GM04504 (cell line): Measurements from ENCODE around the gene CHD9NB.

Experiments used
- DNase-seq: peaks from one replicate; pipeline ENCODE4 v3.0.0-alpha.2; 2012; ENCODE audit warnings: low read depth

CHD9NB gene

DNA sequence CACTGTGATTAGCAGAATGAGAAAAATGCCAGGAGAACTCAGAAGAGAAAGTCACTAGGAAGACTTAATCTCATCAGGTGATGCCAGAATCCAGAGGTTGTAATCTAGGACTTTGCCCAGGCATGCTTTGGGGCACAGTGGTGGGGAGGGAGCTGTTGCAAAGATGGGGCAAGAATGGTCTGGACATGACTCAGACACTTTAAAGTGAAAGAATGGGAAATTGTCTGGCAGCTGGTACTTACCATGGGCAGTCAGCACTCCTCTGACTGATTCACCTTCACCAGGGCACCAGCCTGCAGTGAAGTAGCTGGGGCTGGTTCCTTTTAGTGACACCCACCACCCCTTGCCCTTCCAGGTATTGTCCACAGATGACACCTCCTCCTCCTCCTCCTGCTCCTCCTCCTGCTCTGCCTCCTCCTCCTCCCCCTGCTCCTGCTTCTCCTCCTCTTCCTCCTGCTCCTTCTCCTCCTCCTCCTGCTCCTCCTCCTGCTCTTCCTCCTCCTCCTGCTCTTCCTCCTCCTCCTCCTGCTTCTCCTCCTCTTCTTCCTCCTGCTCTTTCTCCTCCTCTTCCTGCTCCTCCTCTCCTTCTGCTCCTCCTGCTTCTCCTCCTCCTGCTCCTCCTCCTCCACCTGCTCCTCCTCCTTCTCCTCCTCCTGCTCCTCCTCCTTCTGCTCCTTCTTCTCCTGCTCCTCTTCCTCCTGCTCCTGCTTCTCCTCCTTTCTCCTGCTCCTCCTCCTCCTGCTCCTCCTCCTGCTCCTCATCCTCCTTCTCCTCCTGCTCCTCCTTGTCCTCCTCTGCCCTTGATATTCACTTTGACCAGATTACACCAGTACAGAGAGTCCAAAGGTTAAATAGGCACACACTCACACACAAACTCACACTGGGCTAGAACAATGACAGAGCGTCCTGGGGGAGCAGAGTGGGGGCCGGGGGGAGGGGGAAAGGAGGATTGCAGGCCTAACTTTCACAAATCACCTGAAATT lies at the start of gene CHD9NB:
Gene CHD9NB, minus strand, starts transcription at position 379 of the 983 bp plus-strand sequence. CDS start 8,739 bp downstream, outside the sequence.
- peak; percentile 82 for DNase-seq

DNA sequence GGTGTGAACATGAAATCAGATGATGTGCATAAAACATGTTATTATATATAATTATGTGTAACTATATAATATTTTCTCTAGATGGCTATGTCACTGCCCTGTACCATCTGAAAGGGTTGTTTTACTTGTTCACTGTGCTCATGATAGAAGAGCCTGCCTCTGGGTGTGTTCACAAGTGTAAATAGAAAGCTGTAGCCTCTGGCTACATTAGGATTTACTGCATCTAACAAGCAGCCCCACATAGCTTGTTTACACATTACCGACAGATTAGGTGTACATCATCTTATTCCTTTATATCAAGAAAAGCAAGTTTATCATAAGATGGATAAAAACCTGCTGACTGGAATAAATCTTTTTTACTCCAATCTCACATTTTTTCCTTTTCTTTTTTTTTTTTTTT lies 48.2 kb upstream of the CHD9NB start:
- no peak for DNase-seq

DNA sequence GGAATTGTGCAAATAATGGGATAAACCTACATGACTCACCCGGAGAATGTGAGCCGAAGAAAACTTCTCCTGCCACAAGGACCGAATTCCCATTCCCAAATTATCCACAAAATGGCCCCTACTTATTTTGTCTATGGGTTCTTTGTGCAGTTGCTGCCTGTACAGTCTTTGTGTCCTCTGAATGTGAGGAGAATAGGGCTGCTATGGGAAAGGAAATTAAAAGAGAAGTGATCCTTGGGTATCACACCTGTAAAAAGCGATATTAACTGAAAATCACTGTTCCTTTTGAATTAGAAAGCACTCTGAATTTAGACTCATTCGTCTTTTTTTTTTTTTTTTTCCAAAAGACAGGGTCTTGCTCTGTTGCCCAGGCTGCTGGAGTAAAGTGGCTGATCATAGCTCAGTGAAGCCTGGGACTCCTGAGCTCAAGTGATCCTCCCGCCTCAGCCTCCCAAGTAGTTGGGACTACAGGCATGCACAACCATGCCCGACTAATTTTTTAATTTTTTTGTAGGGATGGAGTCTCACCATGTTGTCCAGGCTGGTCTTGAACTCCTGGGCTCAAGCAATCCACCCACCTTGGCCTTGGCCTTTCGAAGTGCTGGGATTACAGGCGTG lies 47.5 kb upstream of the CHD9NB start:
- no peak for DNase-seq

DNA sequence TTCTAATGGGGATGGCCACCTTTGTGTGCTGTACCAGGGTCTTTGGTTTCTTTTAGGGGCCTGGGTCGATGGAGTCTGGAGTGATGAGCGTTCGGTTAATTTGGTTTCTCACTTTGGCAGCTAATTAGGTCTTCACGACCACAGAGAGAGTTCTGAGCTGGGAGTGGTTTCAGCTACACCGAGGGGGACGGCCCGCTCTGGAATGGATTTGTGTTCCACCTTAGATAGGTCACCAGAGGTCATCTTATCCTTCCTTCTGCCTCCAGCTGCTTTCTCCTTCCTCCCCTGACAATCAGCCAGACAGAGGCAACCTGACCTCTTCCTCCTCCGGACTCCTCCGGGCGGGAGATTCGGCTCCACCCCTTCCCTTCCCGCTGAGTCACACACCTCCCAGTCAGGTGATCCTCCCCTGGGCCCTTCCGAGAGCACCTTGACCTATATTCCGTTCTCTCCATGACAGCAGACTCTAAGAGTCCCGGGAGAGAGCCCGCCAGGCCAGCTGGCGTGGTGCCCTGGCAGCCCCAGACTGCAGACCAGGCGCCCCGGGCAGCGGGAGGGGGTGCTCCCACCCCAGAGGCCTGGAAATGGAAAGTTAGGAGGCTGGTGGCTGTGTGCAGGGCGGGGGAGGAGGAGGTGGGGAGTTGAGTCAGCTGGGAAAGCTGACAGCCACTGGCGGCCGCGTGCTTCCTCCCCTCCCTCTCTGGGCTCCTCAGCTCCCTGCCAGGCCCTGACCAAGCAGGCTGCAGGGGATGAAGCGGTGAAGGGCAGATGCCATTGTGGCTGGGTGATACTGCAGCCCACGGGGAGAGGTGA lies 46.8 kb upstream of the CHD9NB start:
- DNase-seq, result peak; percentile 70

DNA sequence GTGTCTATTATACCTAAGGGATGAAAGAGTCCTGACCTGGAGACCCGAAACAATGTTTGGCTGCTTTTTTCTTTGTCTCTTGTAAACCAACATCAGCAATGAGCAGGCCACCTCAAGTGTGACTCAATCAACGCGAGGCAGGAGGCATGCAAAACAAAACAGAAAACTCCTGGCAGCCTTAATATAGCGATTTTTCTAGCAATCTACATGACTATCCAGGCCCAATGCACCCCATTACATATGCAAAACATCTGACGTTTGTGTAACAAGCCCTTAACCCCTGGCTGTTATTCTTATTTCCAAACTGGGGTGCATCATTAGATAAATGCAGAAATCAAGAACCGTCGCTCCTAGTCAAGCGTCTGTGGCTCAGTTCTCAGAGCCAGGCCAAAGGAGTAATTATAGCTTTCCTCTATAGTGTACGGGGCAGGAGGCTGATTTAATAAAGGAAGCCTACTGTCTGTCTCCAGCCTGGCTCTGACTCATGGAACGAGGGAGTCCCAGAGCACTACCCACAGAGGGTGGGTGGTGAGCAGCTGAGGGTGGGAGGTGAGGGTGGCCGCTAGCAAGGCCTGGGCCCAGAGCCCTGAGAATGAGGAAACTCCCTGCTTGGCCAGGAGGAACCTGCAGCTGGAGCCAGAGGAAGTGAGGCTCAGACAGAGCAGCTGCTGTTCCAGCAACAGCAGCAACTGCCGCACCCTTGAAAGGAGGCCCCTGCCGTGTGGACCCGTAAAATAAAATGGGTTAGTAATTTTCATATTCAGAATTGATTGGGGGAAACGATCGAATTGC lies 46.0 kb upstream of the CHD9NB start:
- DNase-seq, result peak; percentile 81

DNA sequence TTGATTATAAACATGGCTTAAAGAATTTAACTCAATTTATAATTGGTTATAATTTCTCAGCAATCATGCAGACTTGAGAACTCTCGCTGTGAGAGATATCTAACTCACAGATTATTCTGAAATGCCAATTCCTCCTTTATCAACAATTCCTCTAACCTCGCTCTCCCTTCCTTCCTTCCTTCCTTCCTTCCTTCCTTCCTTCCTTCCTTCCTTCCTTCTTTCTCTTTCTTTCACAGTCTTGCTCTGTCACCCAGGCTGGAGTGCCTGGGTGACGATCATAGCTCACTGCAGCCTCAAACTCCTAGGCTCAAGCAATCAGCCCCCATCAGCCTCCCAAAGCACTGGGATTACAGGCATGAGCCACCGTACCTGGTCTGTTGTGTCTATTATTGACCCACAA lies 44.5 kb upstream of the CHD9NB start:
- DNase-seq, result no peak

DNA sequence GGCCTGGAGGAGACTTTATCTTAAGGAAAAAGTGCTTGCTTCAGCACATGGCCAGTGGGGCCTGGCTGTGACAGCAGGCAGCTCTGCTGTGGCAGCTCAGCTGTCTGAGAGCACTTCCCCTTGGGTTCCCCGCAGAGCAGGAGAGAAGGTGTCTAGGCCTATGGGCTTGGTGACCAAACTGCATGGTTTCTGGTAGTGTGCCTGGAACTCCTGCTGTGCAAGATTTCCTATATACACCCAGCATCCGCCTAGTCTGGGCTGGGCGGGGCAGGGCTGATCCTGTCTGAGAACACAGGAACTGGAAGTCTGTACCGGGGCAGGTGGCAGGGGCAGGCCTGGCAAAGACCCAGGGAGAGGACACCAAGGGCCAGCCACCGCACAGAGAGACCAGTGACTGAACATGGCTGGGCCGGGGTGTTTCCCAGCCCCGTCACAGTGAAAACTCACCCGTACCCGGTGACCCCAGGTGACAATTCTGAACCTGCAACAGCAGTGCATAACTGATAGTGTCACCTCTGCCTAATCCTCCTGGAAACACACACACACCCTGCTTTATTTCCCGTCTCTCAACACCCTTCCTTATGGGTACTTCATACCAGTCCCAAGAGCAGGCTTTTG lies 41.4 kb upstream of the CHD9NB start:
- no peak for DNase-seq

DNA sequence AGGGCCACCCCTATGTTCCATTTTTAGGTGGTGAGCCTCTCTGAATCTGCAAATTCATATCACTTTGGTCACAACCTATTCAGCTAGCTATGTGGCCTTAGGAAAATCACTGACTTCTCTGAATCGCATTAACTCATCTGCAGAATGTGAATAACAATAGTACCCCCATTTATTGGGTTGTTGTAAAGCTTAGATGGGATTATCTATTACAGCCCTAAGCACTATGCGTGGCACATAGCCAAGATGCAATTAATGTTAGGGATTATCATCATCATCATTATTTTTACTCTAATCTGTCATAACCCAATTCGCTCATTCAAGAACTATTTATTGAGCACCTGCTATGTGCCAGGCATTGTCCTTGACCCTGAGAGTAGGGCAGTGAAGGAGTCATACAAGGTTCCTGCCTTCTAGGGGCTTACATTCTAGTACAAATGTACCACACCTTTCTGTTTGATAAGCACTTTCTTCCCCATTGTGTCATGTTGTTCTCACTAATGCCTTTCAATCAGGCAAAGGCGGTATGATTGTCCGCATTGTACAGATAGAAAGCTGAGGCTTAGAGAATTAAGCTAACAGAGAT lies 40.6 kb upstream of the CHD9NB start:
- no peak for DNase-seq

DNA sequence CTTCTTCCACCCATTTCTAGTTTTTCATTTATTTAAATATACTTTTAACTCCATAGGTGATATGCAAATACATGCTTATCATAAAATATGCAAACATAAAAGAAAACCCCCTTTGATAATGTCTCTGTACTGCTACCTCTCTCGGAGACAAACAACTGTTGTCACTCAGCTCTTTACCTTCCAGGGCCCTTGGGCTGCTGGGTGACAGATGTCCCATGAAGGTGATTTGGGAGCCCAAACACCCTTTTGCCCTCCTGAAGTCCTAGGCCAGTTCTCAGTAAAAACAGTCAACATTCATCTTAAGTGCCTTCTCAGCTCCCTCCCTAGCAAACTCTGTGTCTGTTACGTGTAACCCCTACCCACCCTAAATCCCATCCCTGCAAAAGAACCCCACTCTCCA lies 39.6 kb upstream of the CHD9NB start:
- DNase-seq, result no peak

DNA sequence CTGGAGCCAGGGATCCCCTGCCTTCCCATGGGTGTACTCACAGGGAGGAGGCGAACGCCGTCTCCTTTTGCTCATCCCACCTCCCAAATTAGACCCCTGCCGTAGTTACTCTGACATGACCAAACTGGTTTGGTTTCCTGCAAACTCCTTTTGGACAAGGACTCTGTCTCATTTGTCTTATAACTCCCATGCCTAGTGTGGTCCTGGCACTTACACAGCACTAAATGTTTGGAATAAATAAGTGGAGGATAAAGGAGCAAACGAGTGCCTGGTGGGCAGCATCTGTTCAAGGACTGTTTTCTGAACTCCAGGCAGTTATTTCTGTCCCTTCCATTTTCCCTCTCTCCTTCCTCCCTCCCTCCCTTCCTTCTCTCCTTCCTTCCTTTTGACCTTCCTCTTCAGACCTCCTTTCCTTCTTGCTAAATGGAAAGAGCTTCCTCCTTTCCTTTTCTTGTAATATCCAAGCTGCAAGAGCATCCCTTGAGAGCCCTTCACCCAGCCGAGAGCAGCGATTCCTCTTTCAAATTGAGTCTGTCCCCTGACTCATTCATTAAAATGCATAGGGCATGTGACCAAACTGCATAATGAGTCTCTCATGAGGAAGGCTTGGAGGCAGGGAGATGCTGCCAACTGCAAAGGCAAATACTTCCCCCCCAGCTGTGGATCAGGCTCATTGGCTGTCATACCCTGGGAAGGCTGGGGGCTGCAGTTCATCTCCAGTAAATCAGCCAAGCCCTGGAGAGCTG lies 38.9 kb upstream of the CHD9NB start:
- peak; percentile 88 for DNase-seq

DNA sequence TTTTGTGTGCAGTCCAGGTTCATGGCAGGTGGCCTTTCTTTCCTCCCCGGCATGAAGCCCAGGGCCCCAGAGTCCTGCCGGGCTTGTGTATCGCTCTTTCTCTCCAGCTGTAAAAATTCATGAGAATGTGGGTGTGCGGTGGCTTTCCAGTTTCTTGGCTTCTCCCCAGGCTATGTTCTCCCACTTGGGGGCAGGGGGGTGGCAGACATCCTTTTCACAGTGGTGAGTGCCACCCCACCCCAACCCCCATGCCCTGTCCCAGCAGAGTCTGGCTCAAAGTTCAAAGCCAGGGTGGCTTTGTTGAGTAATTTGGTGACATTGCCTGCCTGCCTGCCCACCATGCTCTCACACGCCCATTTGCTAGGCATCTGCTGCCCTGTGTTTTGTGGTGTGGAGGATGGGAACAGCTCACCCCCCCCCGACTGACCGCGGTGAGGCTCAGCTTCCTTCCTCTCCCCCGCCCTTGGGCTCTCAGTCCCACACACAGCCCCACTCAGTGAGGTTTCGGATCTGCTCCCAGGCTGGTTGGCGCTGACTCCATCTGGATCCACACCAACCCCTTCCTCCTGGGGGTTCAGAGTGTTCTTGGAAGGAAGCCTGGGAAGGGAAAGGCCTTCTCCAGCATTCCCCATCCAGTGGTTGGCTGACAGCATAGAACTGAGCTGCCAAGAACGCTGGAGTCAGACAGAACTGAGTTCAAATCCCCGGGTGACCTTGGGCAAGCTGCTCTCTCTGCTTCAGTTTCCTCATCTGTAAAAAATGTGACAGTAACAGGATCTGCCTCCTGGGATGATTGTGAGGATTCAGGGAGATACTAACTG lies 38.1 kb upstream of the CHD9NB start:
- DNase-seq, result peak; percentile 100

DNA sequence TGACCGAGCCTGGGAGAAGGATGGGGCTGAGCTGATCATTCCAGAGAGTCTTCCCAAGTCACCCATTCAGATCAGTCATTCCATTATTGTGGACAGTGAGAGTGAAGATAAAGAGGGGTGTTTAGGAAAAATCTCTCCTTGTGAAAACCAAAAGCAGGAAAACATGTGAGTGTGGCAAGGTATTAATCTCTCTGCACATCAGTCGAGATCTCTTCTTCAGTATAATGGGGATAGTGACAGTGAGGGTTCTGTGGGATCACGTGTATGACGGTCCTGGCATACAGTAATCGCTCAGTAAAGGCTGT lies 37.5 kb upstream of the CHD9NB start:
- DNase-seq, result no peak

DNA sequence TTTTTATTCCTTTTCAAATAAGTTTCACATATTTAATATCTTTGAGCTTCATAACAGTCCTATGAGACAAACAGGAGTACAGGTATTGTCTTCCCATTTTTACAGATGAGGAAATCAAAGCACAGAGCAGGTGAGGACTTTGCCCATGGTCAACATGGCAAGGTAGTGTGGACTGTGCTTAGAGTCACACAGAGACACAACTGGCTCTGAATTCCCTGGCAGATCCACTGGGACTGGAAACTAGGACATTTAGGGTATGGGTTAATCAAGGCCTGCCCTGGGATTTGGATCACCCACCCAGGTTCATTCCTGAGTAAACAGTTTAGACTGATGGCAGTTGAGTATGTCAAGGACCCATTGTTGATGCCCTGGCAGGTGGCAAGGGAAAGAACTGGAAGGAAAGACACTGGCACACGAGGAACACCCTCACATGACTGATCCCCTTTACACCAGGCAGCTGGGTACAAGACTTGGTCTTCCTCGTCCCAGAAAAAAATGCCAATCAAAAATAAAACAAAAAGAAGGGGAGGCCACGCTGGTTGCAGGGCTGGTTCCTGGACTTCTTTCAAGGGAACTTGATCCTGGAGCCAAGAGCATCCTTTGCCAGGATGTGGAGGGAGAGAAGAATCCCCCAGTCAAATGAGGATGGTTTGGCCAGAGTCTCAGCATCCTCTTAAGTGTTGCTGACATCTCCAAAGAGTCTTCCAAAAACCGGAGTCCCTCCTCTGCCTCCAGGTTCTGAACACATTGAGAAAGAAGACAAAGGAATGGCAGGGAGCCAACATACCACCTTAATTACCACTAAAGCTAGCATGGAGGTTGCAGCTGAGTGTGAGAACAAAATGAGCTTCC lies 37.0 kb upstream of the CHD9NB start:
- peak; percentile 13 for DNase-seq

DNA sequence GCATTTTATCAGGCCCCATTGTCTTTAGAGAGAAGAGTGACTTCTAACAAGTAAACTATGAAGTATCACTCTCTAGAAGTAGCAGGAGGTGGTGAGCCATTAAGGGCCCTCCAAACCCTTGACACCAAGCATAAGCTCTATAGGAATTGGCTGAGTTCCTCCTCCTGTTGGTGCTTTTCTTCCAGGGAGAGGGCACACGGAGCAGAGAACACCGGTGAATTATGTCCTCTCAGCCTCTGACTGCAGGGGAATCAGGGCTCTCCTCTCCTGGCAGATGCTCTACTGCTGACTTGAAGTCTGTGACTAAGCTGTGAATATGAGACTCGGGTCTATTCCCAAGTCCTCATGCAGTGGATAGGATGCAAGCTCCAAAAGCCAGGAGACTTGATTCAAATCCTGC lies 34.4 kb upstream of the CHD9NB start:
- DNase-seq, result peak; percentile 12

DNA sequence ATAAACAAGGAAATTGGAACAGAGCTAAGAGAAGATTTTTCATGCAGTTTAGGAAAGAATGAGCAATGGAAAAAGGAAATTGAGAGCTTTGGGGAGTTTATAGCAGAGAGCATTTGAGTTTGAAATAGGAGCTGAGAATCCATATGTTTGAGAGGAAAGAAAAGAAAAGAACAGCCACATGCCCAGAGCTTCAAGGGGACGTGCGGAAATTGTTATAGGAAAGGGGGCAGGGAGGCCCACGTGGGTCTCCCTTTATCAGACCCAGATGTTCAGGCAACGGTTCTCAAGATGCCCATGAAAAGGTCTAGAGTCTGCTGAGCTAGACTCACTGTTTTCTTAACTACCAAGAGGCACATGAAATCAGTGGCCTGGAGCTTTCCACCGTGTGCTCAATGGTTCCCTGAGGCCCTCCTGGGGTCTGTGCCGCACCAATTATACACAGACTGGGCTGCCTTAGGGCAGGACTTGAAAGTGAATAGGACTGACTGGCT lies 33.3 kb upstream of the CHD9NB start:
- peak; percentile 27 for DNase-seq

DNA sequence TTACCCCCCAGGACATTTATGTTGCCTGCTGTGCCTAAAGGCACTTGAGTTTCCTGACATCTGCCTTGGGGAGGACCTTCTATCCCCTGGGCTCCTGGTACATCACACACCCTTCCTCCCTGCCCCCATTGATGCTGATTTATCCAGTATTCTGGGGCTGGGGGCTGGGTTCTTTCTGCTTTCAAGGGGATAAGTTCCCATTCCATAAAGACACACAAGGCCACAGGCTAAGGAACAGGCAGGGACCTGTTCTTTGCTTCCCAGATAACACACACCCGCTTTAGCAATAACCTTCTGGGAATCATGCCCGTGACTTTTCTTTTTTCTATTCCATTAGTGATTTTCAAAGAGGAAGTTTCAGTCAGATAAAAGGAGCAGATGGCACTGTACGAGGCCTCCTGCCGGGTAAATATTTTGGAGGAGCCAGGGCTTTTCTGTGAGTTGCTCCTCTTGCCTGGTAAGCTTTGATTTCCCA lies 32.7 kb upstream of the CHD9NB start:
- DNase-seq, result peak; percentile 46

DNA sequence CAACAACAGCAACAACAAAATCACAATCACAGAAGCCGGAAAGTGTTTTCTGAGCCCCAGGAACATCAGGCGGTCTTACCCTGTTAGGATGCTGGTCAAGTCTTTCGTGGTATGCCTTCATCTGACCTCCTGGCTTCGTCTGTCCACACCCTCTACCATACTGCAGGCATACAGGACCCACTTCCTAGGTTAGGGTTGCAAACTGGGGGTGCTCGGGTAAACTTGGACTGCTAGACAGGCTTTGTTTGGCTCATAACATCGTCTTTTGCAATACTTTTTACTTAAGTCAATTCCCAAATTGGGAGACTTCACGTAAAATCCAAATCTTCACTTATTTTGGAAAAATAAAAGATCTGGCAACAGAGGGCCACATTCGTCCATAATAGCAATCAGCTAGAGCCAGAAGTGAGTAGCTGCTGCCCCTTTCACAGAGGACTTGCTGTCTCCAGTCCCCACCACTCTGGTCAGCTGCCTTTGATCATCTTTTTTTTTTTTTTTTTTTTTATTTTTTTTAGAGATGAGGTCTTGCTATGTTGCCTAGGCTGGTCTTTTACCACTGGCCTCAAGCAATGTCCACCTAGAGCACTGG lies 32.1 kb upstream of the CHD9NB start:
- DNase-seq, result no peak

DNA sequence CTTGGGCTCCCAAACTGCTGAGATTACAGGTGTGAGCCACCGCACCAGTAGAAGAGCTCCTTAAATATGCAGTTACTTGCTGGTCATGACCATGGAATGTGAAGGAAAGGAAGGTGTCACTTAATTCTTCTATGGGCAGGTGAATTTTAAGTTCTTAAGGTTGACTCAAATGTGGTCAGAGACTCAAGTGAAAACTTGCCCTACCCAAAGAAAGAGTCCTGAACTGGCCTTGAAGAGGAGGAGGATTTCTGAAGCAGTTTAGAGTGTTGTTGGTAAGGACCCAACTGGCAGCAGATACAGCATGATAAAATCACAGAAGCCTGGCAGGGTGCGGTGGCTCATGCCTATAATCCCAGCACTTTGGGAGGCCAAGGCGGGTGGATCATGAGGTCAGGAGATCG lies 31.4 kb upstream of the CHD9NB start:
- no peak for DNase-seq
